Hematopoietic multipotent progenitor cell treated with erythropoietin and hydrocortisone succinate and interleukin-3 and kit ligand, for 4 days (in vitro differentiated cells): ENCODE data around the gene CCL5.
"Not testable (repeated sequence)": the region's sequence is repeated elsewhere in the genome, so short reads cannot be mapped to it uniquely, and the experiment has no call there.

Experiments
- DNase-seq: peaks from one replicate; pipeline ENCODE4 v3.0.0-alpha.2; 2015

CCL5 gene

DNA sequence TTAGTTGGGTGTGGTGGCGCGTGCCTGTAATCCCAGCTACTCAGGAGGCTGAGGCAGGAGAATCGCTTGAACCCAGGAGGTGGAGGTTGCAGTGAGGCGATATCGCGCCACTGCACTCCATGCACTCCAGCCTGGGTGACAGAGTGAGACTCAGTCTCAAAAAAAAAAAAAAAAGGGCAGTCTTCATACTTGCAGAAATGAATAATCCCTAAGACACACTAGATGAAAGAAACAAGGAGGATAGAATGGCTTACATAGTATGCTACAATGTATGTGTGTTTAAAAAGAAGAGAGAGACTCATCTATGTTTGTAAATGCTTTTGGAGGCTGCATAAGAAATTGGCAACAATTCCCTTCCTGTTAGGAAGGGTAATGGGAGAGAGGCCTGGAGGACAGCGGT, 17.6 kb upstream of the CCL5 start:
- not testable (repeated sequence) for DNase-seq

DNA sequence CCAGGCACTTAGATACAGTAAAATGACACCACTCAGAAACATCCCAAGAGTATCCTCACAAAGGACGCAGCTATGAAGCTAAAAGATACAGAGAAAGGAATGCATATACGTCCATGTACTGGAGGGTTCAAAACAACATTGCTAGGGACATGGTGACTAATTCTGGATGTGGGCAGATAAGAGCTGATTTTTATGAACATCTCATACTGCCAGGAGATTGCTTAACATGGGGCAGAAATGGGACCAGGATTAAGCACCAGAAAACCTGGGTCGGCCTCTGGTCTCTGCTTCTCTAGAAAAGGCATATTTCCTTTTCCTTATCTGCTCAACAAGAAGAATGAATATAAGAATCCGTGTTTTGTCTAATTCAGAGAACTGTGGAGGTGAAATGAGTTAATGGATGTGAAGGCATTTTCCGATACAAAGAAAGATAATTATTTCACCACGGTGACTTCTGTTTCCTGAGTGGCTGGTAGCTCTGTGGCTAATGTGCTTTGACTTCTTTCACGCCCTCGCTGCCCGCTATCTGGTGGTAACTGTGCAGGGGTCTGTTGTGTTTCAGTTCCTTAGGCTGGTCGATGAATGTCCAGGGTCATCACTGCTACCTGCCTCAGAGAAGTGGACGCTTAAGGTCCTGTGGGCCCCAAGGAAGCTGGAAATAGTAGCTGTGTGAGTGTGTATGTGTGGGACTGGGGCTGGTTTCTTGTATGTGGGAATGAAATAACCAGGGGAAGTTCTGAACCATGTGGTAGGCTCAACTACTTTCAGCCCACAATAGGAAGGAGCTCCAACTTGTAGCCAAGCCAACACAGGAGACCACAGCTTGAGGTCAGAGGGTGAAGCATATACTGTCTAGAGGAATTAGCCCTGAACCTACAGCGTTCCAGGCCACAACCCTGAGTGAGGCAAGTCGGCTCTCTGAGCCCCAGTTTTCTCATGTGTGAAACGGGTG, 15.8 kb upstream of the CCL5 start:
- peak; percentile 89 for DNase-seq

DNA sequence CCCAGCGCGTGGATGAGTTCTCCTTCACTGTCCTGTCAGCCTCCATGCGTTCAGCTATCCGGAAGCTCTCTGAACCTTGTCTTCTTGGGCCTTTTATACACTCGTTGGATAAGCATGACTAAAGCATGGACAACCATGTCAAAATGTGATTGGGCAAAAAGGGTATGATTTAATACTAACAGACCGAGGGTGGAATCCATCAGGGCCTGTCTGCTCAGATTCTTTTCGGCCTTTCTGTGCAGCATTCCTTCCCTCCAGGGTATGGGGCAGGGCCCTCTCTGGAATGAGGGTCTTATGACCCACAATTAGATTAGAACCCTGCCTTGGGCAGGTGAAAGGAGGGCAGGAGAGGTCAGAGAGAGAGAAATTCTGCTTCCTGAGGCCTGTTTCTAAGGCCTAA, 14.0 kb upstream of the CCL5 start:
- DNase-seq: no peak

DNA sequence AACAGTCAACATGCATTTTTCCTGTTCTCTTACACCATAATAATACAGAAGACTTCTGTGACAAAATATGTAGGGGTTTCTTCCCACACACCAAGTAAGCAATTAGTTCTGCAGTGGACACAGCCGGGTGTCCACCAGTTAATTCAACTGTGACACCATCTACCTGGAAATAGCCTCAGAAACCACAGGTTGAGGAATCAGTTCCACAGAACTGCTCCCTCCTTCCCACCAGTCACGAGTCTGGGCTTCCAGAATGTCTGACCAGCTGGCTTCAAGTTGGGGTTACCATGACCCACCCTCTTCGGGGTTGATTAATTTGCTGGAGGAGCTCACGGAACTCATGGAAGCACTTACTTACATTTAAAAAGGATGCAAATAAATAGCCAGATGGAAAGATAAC, 13.6 kb upstream of the CCL5 start:
- DNase-seq: no peak

DNA sequence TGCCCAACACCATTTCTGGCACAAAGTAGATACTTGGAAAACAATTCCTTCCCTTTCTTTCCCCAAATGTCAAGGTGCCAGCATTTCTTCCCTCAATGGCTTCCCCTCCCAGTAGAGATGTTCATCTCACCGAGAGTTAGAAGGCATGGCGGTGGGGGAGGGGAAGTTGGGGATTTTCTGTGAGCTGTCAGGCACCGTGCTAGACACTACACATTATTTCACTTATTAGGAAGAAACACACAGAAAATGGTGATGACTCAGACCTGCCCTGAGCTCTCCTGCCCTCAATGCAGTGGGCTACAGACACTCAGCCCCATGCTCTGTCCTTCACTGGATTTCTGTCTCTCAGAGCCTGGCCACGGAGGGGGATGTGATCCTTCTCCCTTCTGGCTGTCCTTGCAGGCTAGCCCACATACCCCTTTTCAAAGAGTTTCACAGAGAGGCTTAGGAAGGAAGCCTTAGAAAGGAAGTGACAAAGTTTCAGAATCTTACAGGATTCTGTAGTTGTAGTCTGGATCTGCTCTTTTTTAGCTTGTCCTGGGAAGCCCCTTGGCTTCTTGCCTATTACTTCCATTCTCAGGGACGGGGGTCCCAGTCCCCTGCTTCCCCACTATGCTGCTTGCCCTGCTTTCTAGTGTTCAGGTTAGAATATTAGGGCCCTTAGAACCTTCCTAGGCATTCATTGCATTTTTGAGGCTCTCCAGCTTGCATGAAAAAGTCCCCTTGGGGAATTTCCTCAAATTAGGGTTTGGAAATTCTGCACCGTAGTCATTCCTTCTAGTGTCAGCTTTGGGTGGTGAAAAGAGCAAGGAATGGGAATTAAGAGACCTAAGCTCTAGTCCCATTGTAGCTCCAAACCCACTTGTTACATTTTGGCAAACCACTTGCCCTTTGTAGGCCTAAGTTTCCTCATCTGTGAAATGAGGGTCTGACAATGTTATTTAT, 12.2 kb upstream of the CCL5 start:
- no peak for DNase-seq

DNA sequence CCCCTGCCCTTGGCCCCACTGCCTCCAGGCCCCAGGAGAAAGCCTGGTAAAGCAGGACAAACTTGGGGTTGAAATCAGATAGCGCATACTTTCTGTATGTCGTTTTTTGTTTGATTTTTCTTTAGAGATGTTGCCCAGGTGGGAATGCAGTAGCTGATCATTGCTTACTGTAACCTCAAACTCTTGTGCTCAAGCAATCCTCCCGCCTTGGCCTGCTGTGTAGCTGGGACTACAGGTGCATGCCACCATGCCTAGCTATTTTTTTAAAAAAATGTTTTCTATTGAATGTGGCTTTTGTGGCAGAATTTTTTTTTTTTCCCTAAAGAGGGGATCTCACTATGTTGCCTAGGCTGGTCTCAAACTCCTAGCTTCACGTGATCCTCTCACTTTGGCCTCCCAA, 11.1 kb upstream of the CCL5 start:
- no peak for DNase-seq

DNA sequence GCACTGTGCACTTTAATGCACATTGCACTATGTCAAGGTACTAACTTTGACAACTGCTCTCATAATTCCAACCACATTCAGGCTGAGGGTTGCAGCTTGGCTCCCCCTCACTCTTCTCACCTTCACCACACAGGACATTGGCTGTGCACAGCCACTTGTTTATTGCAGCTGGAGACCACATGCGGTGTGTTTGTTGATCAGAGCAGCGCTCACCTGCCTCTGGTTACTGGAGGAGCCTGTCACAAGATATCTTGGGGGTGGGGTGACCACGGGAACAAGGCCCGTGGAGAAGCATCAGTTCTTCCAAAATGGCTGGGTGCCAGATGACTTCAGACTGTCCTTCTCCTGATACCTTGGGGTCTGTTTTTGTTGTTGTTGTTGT, 10.6 kb upstream of the CCL5 start:
- no peak for DNase-seq

DNA sequence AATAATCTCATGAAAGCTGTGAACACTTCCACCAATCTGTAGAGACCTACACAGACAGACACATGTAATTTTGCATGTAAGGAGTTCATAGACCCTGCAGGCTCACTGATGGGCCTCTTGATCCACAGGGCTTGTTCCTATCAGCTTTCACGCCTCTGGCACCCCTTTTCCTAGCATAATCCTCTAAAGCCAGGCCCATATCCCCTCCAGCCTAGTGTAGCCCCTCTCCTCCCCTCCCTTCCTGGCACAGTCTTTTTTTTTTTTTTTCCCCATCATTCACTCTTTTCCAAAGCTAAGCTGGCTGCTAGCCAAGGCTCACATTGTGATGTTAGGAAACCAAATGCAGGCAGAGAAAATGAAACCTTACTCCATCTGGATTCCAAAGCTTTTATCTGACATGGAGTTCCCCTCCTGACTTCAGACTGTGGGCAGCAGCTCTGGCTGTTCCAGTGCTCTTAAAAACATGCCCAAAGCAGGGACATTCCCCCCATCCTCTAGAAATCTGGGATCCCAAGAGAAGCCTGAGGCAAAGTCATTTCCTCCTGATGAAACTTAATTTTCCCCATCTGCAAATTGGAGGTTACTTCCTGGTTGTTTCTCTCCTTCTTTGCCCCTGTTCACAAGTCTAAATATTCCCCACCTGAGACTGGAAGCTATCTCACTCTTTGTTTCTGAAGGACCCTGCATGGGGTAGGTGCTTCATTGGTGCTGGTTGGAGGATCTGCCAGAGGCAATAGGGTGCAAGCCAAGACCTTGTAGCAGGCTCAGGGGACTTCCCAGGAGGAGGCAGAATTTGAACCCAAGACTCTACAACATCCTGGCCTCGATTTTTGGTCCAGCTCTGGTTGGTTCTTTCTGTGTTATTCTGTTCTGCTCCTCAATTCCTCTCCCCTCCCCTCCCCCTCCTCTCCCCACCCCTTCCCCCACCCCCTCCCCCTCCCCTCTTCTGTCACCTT, 9.9 kb upstream of the CCL5 start:
- no peak for DNase-seq

DNA sequence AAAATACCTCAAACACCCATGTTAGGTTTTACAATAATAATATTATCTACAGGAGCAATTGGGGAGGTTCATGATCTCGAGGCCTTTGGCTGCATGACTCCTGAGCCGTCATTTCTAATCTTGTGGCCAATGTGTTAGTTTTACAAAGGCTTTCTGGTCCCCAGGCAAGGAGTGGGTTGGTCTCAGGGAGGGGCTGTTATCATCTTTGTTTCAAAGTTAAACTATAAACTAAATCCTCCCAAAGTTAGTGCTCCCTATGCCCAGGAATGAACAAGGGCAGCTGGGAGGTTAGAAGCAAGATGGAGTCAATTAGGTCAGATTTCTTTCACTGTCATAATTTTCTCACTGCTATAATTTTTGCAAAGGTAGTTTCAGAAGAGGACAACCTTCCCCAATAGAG, 9.1 kb upstream of the CCL5 start:
- no peak for DNase-seq

DNA sequence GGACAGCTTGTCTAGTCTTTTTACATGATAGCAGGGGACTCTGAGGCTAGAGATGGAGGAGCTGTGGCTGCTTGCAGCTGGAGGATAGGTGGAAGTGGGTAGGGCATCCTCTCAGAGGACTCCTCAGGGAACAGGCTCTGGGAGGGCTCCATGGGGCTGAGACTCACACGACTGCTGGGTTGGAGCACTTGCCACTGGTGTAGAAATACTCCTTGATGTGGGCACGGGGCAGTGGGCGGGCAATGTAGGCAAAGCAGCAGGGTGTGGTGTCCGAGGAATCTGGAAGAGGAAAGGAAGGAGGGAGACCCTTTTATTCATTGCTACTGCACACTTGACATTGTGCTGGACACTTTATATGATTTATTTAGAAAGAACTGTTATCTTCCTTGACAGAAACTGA, 1.8 kb downstream of the CCL5 start:
- no peak for DNase-seq

DNA sequence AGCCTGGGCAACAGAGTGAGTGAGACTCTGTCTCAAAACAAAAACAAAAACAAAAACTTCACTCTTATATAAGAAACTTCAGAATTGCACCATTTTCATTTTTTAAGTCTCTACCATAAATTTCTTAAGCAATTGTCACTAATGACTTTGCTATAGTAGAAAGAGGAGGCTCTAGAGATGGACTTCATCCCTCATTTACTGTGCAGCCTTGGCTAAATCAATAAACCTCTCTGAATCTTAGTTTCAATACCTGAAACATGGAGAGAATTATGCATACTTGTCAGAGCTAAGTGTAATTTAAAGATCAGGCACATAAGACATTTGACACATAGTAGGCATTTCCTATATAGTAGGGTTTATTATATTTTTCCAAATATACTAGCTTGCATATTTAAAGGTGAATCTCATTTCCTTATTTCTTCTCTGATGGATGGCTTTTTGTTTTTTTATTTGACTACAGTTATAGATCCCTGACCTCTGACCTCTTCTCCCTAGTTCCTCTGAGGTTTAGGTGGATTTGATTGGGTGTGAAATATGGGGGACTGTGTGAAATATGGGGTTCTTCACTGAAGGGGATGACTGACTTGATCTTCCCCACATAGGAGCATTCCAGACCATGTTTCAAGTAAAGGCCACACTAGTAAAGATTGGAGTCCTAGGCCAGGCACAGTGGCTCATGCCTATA, 2.7 kb downstream of the CCL5 start:
- no peak for DNase-seq

DNA sequence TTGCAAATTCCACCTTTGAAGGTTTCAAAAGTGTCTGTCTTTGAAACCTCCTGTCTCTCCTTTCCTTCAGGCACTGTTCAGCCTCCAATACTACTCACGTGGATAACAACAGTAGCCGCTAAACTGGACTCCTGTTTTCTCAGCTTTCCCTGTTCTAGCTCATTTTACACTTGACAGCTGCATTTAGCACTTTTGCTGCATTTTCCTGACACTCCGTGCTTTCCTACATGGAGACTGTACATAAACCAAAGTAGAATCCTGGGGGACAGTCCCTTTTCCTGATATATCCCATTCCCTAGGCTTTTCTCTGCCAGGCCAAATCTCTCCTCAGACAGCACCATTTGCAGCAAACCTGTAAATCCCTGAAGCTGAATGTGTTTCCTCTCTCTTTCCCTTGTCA, 3.6 kb downstream of the CCL5 start:
- no peak for DNase-seq

DNA sequence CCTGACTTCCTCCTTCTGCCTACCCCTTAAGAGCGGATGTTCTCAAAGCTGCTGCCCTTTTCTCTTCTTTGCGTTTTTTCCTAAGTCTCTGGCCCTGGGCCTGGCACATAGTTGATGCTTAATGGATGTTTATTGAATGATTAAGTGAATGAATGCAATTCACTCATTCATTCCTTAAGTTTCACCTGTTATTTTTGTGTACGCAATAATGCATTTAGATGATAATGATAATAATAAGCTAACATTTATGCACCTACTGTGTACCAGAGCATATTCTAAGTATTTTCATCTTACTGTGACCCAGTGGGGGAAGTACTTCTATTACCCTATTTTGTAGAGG, 4.4 kb downstream of the CCL5 start:
- DNase-seq: no peak

DNA sequence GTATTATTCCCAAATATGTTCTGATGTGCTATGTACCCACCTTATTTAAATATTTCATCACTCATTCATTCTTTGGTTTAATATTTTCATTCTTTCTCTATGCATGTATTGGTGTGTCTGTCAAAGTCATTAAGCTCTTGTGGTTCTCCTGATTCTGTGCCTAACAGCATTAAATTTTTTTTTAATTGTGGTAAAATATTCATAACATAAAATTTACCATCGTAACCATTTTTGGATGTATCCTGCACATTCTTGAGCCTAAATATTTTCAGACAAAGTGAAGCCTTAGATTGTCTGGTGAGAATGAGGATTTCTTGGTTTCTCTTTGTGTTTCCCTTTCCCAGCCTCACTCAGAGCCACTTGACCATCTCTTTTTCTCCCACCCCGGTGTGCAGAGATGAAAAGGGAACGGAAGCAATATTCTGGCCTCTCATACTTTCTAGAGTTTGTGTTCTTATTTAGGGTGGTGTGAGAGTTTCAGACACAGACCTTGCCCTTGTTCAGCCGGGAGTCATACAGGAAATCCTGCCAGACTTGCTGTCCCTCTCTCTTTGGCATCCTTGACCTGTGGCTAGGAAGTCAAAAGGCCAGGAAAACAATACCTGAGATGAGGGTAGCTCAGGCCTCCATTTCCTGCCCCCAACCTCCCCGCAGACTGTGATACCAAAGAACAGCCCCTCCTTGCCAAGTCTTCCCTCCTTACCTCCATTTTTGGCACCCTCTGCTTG, 4.9 kb downstream of the CCL5 start:
- DNase-seq: no peak

DNA sequence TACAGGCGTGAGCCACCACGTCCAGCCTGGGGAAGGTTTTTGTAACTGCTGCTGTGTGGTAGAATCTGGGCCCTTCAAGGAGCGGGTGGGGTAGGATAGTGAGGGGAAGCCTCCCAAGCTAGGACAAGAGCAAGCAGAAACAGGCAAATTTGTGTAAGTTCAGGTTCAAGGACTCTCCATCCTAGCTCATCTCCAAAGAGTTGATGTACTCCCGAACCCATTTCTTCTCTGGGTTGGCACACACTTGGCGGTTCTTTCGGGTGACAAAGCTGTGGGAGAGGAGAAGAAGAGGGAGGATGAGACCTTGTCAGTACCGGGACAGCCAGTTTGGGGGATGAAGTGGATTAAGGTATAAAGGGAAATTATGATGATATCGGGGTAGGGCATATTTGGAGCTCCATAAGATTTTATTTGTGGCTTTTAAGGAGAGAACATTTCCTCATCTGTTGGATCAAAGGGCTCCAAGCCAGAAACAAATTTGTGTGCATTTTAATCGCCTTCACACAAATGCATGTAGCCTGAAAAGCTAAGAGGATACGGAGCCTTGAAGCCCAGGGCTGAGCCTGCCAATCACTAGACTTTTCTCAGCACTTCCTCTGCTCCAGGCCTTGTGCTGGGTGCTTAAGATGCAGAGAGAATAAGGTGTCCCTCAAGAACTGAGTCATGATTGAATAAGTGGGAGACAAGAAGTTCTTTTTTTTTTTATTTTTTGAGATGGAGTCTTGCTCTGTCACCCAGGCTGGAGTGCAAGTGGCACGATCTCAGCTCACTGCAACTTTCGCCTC, 7.8 kb downstream of the CCL5 start:
- DNase-seq: no peak

DNA sequence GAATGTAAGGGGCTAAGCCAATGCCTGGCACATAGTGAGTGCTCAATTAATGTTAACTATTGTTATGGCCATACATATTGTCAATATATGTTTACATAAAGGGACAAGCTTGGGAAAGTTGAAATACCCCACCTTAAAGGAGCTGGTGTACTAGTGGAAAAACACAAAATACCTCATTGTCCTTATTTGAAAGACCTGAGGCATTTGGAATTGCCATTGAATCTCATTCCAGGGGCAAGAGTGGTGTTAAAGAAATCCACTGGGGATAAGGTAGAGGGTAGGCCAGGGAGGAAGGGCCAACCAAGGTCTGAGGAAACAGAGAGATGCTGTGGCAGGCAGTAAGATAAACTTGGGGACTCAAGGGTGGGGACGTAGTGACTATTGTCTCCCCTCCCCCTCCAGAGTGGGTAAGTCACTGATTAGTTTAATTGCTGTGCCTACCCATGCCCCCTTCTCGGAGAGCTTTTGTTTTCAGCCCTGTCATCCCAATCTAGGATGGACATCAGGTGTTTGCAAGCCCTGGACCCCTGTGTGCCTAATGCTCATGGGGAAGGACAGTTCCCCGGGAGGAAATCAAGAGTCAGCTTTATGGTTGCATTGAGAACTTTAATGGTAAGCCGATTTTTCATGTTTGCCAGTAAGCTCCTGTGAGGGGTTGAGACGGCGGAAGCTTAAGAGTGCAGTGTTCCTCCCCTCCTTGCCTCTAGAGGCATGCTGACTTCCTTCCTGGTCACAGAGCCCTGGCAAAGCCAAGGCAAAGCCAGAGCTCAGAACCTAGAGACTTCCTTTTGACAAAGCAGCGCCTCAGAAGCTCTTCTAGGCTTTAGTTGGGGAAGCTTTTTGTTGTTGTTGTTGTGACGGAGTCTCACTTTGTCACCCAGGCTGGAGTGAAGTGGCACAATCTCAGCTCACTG, 9.0 kb downstream of the CCL5 start:
- peak; percentile 83 for DNase-seq

DNA sequence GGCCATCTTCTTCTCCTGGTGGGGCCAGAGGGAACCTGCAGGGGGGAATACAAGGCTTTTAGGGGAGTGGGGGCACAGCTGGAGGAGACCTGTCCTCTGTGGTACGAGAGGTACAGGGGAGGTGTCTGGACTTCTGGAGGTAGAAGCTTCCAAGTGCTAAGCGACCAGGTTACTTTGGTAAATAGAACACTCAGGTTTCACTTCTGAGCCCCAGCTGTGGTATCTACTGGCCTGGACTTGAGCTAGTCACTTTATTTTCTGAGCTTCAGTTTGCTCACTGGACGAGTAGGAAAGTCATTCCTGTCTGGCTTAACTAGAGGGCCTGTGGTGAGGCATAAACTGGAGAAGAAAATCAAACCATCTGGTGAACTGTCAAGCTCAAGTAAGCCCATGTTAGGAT, 11.4 kb downstream of the CCL5 start, which contains the start of gene HEATR9:
Gene HEATR9, minus strand, starts transcription at position 155 of the 400 bp plus-strand sequence. Its CDS starts 149 bp downstream, at position 6.
- DNase-seq: no peak

DNA sequence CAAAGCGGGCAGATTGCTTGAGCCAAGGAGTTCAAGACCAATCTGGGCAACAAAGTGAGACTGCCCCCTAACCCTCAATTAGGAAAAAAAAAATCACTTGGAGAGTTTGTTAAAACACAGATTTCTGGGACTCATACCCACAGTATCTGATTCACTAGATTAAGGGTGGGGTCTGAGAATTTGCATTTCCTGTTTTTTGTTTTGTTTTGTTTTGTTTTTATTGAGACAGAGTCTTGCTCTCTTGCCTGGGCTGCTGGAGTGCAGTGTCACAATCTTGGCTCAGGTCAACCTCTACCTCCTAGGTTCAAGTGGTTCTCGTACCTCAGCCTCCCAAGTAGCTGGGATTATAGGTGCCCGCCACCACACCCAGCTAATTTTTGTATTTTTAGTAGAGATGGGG, 12.6 kb downstream of the CCL5 start:
- no peak for DNase-seq

DNA sequence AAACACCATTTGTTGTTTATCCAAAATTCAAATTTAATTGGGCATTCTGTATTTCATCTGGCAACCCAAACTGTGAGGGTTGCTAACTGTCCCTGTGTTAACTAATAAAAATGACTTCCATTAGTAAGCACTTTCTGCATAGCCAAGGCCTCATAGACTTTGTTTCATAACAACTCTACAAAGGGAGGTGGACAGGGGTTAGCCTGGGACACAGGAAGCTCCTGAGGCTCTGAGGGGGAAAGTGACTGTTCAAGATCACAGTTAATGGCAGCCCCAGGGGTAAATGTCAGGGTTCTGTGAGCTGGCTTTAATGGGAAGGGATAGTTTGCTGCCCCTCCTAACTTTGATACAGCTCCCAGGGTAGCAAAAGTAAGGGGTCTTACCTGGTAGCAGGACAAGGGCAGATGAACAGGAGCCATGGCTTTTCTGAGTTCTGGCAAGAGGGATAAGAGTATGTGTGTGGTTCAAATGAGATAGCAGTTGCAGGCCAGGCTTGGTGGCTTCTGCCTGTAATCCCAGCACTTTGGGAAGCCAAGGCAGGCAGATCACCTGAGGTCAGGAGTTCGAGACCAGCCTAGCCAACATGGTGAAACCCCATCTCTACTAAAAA, 13.7 kb downstream of the CCL5 start:
- DNase-seq: no peak
